ENCODE results near the gene CRELD2.

CRELD2 gene

GRCh38 chr22:49950396-49950994 is 32.1 kb downstream of the CRELD2 start:
- no peak for TF ChIP-seq CTCF (IDR thresholded peaks at IDR 0.05; ENCODE audit: low read depth, low read length)
- Histone ChIP-seq H3K27ac (no peak overlapping the region), H3K4me3 (ENCODE audit: low read depth, low read length) (no peak overlapping the region)

GRCh38 chr22:49951000-49951677 is 32.7 kb downstream of the CRELD2 start:
- H3K27ac ChIP-seq, result no peak overlapping the region
- H3K27me3 ChIP-seq (ENCODE audit: insufficient read depth, low read depth, severe bottlenecking), result no peaks in the 10 kb centered on the region
- H3K36me3 ChIP-seq, result no peaks in the 10 kb centered on the region
- no peaks in the 10 kb centered on the region for H3K9me3 ChIP-seq (ENCODE audit: severe bottlenecking)
- no peak for TF ChIP-seq CTCF (IDR thresholded peaks at IDR 0.05; ENCODE audit: low read depth, low read length)
- no peak overlapping the region for H3K4me3 ChIP-seq (ENCODE audit: low read depth, low read length)
- no peak for DNase-seq

More at GRCh38 chr22:49950396-49950994, 32.1 kb downstream of the CRELD2 start:
- DNase-seq, result no peak
- H3K9me3 ChIP-seq (ENCODE audit: severe bottlenecking), result no peaks in the 10 kb centered on the region
- no peaks in the 10 kb centered on the region for H3K36me3 ChIP-seq
- no peaks in the 10 kb centered on the region for H3K27me3 ChIP-seq (ENCODE audit: insufficient read depth, low read depth, severe bottlenecking)

- no peak overlapping the region for H3K4me3 ChIP-seq (ENCODE audit: low read depth, low read length)
- H3K27ac ChIP-seq, result no peak overlapping the region
- no peaks in the 10 kb centered on the region for H3K36me3 ChIP-seq
- no peaks in the 10 kb centered on the region for H3K9me3 ChIP-seq (ENCODE audit: severe bottlenecking)
- H3K27me3 ChIP-seq (ENCODE audit: insufficient read depth, low read depth, severe bottlenecking), result no peaks in the 10 kb centered on the region
- DNase-seq, result no peak
- TF ChIP-seq CTCF (IDR thresholded peaks at IDR 0.05; ENCODE audit: low read depth, low read length), result no peak
Observed at GRCh38 chr22:49951678-49951985, 33.2 kb downstream of the CRELD2 start.

GRCh38 chr22:49951986-49952896 is 33.8 kb downstream of the CRELD2 start:
- no peak for DNase-seq
- no peak for TF ChIP-seq CTCF (IDR thresholded peaks at IDR 0.05; ENCODE audit: low read depth, low read length)
- Histone ChIP-seq H3K36me3 (no peaks in the 10 kb centered on the region), H3K9me3 (ENCODE audit: severe bottlenecking) (no peaks in the 10 kb centered on the region), H3K4me3 (ENCODE audit: low read depth, low read length) (no peak overlapping the region), H3K27me3 (ENCODE audit: insufficient read depth, low read depth, severe bottlenecking) (no peaks in the 10 kb centered on the region), H3K27ac (no peak overlapping the region)

GRCh38 chr22:49953027-49953679 is 34.7 kb downstream of the CRELD2 start:
- Histone ChIP-seq H3K27me3 (ENCODE audit: insufficient read depth, low read depth, severe bottlenecking) (no peaks in the 10 kb centered on the region), H3K27ac (no peak overlapping the region), H3K9me3 (ENCODE audit: severe bottlenecking) (no peaks in the 10 kb centered on the region), H3K4me3 (ENCODE audit: low read depth, low read length) (no peak overlapping the region), H3K36me3 (no peaks in the 10 kb centered on the region)
- DNase-seq, result no peak
- no peak for TF ChIP-seq CTCF (IDR thresholded peaks at IDR 0.05; ENCODE audit: low read depth, low read length)
